ENCODE results near the gene KLHL3.

KLHL3 gene

GRCh38 chr5:137708796-137709559, 26.9 kb downstream of the KLHL3 start:
- H3K9me3 ChIP-seq (ENCODE audit: low read depth, low read length) = no peaks in the 10 kb centered on the region
- TF ChIP-seq EZH2 (IDR thresholded peaks at IDR 0.05) (no peak), FOXP2 (optimal IDR thresholded peaks at IDR 0.05; ENCODE audit: control extremely low read depth, extremely low read length, insufficient read depth) (no peak), POLR2AphosphoS5 (IDR thresholded peaks at IDR 0.05; ENCODE audit: borderline replicate concordance, low read depth, low read length) (no peak)
- H3K9ac ChIP-seq (ENCODE audit: insufficient read length) = no peak overlapping the region
- no peak overlapping the region for H3K27ac ChIP-seq
- H3K36me3 ChIP-seq (ENCODE audit: insufficient read depth, low read length) = no peaks in the 10 kb centered on the region
- no peak overlapping the region for H3K4me3 ChIP-seq
- DNase-seq (ENCODE audit: low read depth, low spot score) = no peak

GRCh38 chr5:137708062-137708461, 27.8 kb downstream of the KLHL3 start:
- H3K4me3 ChIP-seq = no peak overlapping the region
- no peak overlapping the region for H3K9ac ChIP-seq (ENCODE audit: insufficient read length)
- H3K9me3 ChIP-seq (ENCODE audit: low read depth, low read length) = no peaks in the 10 kb centered on the region
- H3K36me3 ChIP-seq (ENCODE audit: insufficient read depth, low read length) = no peaks in the 10 kb centered on the region
- H3K27ac ChIP-seq = no peak overlapping the region
- no peak for TF ChIP-seq FOXP2 (optimal IDR thresholded peaks at IDR 0.05; ENCODE audit: control extremely low read depth, extremely low read length, insufficient read depth)
- TF ChIP-seq EZH2 (IDR thresholded peaks at IDR 0.05) = no peak
- no peak for TF ChIP-seq POLR2AphosphoS5 (IDR thresholded peaks at IDR 0.05; ENCODE audit: borderline replicate concordance, low read depth, low read length)
- DNase-seq (ENCODE audit: low read depth, low spot score) = no peak

GRCh38 chr5:137706841-137707240, 29.0 kb downstream of the KLHL3 start:
- DNase-seq (ENCODE audit: low read depth, low spot score) = no peak
- no peak for TF ChIP-seq EZH2 (IDR thresholded peaks at IDR 0.05)
- no peak for TF ChIP-seq FOXP2 (optimal IDR thresholded peaks at IDR 0.05; ENCODE audit: control extremely low read depth, extremely low read length, insufficient read depth)
- no peak for TF ChIP-seq POLR2AphosphoS5 (IDR thresholded peaks at IDR 0.05; ENCODE audit: borderline replicate concordance, low read depth, low read length)
- Histone ChIP-seq H3K36me3 (ENCODE audit: insufficient read depth, low read length) (no peaks in the 10 kb centered on the region), H3K4me3 (no peak overlapping the region), H3K9me3 (ENCODE audit: low read depth, low read length) (no peaks in the 10 kb centered on the region), H3K9ac (ENCODE audit: insufficient read length) (no peak overlapping the region), H3K27ac (no peak overlapping the region)

GRCh38 chr5:137705106-137705505, 30.8 kb downstream of the KLHL3 start:
- Histone ChIP-seq H3K4me3 (no peak overlapping the region), H3K36me3 (ENCODE audit: insufficient read depth, low read length) (no peaks in the 10 kb centered on the region), H3K27ac (no peak overlapping the region), H3K9me3 (ENCODE audit: low read depth, low read length) (no peaks in the 10 kb centered on the region), H3K9ac (ENCODE audit: insufficient read length) (no peak overlapping the region)
- no peak for DNase-seq (ENCODE audit: low read depth, low spot score)
- TF ChIP-seq EZH2 (IDR thresholded peaks at IDR 0.05) (no peak), FOXP2 (optimal IDR thresholded peaks at IDR 0.05; ENCODE audit: control extremely low read depth, extremely low read length, insufficient read depth) (no peak), POLR2AphosphoS5 (IDR thresholded peaks at IDR 0.05; ENCODE audit: borderline replicate concordance, low read depth, low read length) (no peak)

GRCh38 chr5:137703565-137703964, 32.3 kb downstream of the KLHL3 start:
- H3K27ac ChIP-seq = no peak overlapping the region
- H3K9ac ChIP-seq (ENCODE audit: insufficient read length) = no peak overlapping the region
- TF ChIP-seq FOXP2 (optimal IDR thresholded peaks at IDR 0.05; ENCODE audit: control extremely low read depth, extremely low read length, insufficient read depth) (no peak), POLR2AphosphoS5 (IDR thresholded peaks at IDR 0.05; ENCODE audit: borderline replicate concordance, low read depth, low read length) (no peak), EZH2 (IDR thresholded peaks at IDR 0.05) (no peak)
- no peak overlapping the region for H3K4me3 ChIP-seq
- H3K9me3 ChIP-seq (ENCODE audit: low read depth, low read length) = no peaks in the 10 kb centered on the region
- H3K36me3 ChIP-seq (ENCODE audit: insufficient read depth, low read length) = no peaks in the 10 kb centered on the region
- no peak for DNase-seq (ENCODE audit: low read depth, low spot score)

GRCh38 chr5:137700282-137700680, 35.6 kb downstream of the KLHL3 start:
- no peak for DNase-seq (ENCODE audit: low read depth, low spot score)

GRCh38 chr5:137699336-137700281, 36.3 kb downstream of the KLHL3 start:
- no peak for DNase-seq (ENCODE audit: low read depth, low spot score)

More at GRCh38 chr5:137700282-137700680, 35.6 kb downstream of the KLHL3 start:
- Histone ChIP-seq H3K4me3 (no peak overlapping the region), H3K27ac (no peak overlapping the region), H3K9ac (ENCODE audit: insufficient read length) (no peak overlapping the region), H3K9me3 (ENCODE audit: low read depth, low read length) (no peaks in the 10 kb centered on the region), H3K36me3 (ENCODE audit: insufficient read depth, low read length) (no peaks in the 10 kb centered on the region)
- no peak for TF ChIP-seq EZH2 (IDR thresholded peaks at IDR 0.05)
- no peak for TF ChIP-seq FOXP2 (optimal IDR thresholded peaks at IDR 0.05; ENCODE audit: control extremely low read depth, extremely low read length, insufficient read depth)

GRCh38 chr5:137696481-137696880, 39.4 kb downstream of the KLHL3 start:
- Histone ChIP-seq H3K9ac (ENCODE audit: insufficient read length) (no peak overlapping the region), H3K36me3 (ENCODE audit: insufficient read depth, low read length) (no peaks in the 10 kb centered on the region), H3K9me3 (ENCODE audit: low read depth, low read length) (no peaks in the 10 kb centered on the region), H3K27ac (no peak overlapping the region), H3K4me3 (no peak overlapping the region)
- DNase-seq (ENCODE audit: low read depth, low spot score) = no peak
- TF ChIP-seq POLR2AphosphoS5 (IDR thresholded peaks at IDR 0.05; ENCODE audit: borderline replicate concordance, low read depth, low read length) (no peak), FOXP2 (optimal IDR thresholded peaks at IDR 0.05; ENCODE audit: control extremely low read depth, extremely low read length, insufficient read depth) (no peak), EZH2 (IDR thresholded peaks at IDR 0.05) (no peak)

More at GRCh38 chr5:137699336-137700281, 36.3 kb downstream of the KLHL3 start:
- Histone ChIP-seq H3K4me3 (no peak overlapping the region), H3K36me3 (ENCODE audit: insufficient read depth, low read length) (no peaks in the 10 kb centered on the region), H3K27ac (no peak overlapping the region), H3K9me3 (ENCODE audit: low read depth, low read length) (no peaks in the 10 kb centered on the region), H3K9ac (ENCODE audit: insufficient read length) (no peak overlapping the region)
- no peak for TF ChIP-seq POLR2AphosphoS5 (IDR thresholded peaks at IDR 0.05; ENCODE audit: borderline replicate concordance, low read depth, low read length)
- TF ChIP-seq EZH2 (IDR thresholded peaks at IDR 0.05) = no peak
- no peak for TF ChIP-seq FOXP2 (optimal IDR thresholded peaks at IDR 0.05; ENCODE audit: control extremely low read depth, extremely low read length, insufficient read depth)
